GM21528 (cell line): Measurements from ENCODE around the gene DMTF1.
"Not testable (repeated sequence)": the region's sequence is repeated elsewhere in the genome, so short reads cannot be mapped to it uniquely, and the experiment has no call there.

Source experiments
- ATAC-seq: cut with Tn5 transposase; IDR thresholded peaks from one replicate; pipeline ENCODE4 v1.9.1; 2021; ENCODE audit warnings: mild to moderate bottlenecking, moderate library complexity; ENCODE audit not compliant: unreplicated experiment, low FRiP score

The DMTF1 gene

GRCh38 chr7:87190783-87191182 lies 38.5 kb downstream of the DMTF1 start:
- ATAC-seq: no peak

- ATAC-seq: no peak
Measured at GRCh38 chr7:87192784-87193487, 40.7 kb downstream of the DMTF1 start.

GRCh38 chr7:87193912-87194311 lies 41.7 kb downstream of the DMTF1 start:
- ATAC-seq: no peak

DNA sequence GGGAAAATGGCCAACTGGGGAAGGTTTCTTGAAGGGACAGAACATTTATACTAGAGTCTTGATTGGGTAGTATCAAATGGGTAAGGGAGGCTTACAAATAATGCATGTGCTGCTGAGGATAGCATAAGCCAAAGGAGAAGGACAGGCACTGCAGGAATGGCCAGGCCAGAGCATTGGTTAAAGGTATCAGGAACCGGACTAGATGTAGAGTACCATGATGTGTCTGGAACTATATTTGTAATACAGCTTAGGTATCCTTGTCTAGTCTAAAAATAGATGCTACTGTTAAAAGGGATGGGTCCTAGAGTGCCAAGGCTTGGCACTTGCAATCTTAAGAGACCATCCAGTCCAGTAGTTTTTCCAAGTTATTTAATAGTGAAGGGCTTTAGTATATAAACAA lies 47.0 kb downstream of the DMTF1 start:
- no peak for ATAC-seq

GRCh38 chr7:87199700-87200450 lies 47.6 kb downstream of the DMTF1 start:
- no peak for ATAC-seq

- ATAC-seq: no peak
Measured at GRCh38 chr7:87202208-87202607, 50.0 kb downstream of the DMTF1 start.

GRCh38 chr7:87202705-87203104 lies 50.5 kb downstream of the DMTF1 start:
- ATAC-seq: no peak

- not testable (repeated sequence) for ATAC-seq
Measured at GRCh38 chr7:87203929-87204328, 51.7 kb downstream of the DMTF1 start.

DNA sequence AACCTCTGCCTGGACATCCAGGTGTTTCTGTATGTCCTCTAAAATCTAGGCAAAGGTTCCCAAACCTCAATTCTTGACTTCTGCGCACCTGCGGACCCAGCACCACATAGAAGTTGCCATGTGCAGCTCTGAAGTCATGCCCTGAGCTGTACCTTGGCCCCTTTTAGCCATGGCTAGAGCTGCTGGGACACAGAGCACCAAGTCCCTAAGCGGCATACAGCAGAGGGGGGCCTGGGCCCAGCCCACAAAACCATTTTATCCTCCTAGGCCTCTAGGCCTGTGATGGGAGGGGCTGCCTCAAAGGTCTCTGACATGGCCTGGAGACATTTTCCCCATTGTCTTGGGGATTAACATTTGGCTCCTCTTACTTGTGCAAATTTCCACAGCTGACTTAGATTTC lies 52.7 kb downstream of the DMTF1 start:
- no peak for ATAC-seq

GRCh38 chr7:87205701-87206100 lies 53.4 kb downstream of the DMTF1 start:
- ATAC-seq: not testable (repeated sequence)

GRCh38 chr7:87206361-87206760 lies 54.1 kb downstream of the DMTF1 start:
- ATAC-seq: no peak

GRCh38 chr7:87209295-87209924 lies 57.2 kb downstream of the DMTF1 start:
- ATAC-seq: no peak

DNA sequence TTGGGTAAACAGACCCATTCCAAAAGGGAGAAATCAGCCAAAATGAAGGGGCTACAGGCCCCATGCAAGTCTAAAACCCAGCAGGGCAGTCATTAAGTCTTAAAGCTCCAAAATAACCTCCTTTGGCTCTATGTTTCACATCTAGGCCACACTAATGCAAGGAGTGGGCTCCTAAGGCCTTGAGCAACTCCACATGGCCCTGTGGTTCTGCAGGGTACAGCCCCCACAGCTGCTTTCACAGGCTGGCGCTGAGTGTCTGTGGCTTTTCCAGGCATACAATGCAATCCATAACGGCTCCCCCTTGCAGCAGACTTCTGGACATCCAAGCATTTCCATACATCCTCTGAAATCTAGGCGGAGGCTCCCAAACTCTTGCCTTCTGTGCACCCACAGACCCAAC lies 58.3 kb downstream of the DMTF1 start:
- no peak for ATAC-seq

GRCh38 chr7:87212498-87212897 lies 60.2 kb downstream of the DMTF1 start:
- ATAC-seq: no peak

DNA sequence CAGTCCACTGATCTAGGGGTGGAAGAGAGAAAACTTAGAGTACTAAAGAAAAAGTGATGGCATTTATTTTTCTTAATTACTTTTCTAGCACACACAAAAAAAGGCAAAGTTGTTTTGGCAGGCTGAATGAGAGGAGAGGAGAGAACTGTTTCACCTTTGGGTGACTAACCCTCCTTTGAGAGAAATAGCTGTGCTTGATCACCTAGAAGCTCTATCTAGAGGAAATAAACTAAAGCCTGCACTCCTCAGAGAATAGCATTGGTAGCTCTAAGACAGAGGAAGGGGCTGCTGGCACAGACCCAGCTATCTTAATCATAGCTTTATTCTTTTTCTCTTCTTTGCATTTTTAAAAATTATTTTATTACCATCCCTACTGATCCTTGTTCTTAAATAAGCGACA lies 61.0 kb downstream of the DMTF1 start:
- ATAC-seq: no peak

DNA sequence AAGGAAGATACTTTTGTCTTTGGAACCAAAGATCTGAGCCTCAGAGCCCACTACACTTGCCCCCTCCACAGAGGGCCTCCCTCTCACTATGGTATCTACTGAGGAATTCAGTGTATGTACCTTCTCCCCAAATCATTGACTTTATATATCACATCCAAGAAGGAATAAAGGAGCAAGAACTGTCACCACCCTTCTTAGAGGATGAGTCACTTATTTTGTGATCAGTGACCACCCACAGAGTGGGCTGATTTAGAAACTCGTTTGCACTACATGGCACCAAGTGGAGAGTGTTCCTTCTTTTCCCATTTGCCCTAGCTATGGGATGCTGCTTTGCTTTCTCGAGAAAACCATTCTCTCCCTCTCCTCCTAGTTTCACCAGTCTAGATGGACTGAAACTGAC lies 61.6 kb downstream of the DMTF1 start:
- no peak for ATAC-seq

DNA sequence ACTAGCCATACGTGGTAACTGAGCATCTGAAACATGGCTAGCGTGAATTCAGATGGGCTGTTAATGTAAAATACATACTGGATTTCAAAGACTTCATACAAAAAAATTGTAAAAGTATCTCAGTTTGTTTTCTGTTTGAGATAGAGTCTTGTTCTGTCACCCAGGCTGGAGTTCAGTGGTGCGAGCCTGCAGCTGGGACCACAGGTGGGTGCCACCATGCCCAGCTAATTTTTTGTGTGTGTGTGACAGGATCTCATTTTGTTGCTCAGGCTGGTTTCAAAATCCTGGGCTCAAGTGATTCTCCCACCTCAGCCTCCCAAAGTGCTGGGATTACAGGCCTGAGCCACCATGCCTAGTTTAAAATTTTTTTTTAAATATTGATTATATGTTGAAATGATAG lies 62.8 kb downstream of the DMTF1 start:
- ATAC-seq: no peak

DNA sequence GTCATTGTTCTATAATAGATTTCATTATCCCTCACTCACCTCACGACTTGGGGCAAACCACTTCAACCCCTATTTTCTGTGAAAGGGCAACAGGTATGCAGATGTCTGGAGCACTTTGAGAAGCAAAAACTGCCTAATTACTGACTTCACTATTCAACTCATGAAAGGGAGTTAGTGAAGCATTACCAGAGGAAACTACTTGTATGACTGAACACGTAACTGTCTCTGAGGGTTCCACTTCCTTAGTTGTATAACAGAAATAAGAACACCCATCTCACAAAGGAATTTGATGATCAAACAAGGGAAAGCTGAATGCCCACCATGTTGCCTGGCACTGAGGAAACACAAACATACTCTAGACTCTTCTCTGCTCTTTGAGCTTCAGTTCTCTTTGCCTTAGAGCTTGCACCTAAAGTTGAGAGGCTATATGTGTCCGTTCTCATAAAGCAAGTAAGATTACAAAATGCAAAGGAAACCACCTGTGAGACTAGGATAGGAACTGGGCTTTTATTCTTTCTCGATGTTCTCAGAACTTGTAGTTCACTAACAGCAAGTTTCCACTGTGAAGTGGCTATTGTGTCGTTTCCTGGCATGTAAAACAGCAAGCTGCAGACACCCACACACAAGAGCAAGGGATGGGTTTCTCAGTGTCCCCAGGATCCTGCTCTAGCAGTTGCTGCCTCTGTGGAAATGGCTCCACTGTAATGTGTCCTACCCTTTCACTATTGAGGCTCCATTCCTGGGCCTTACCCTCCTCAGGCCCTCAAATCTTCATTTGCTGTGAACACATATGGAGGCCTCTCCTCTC lies 64.7 kb downstream of the DMTF1 start:
- ATAC-seq: peak; percentile 64

GRCh38 chr7:87217983-87218653 lies 65.9 kb downstream of the DMTF1 start:
- ATAC-seq: no peak

GRCh38 chr7:87218796-87219544 lies 66.7 kb downstream of the DMTF1 start:
- peak; percentile 14 for ATAC-seq
